Neural progenitor cell (in vitro differentiated cells): ENCODE measurements around the gene DNMT1.

Source experiments
- CTCF ChIP-seq: fragments of 200-600 bp; sonication (generic); IDR thresholded peaks from 2 replicates; pipeline ENCODE4 v1.5.1; 2017; ENCODE audit warnings: antibody characterized with exemption, mild to moderate bottlenecking
- EZH2phosphoT487 ChIP-seq: fragments of 200-600 bp; sonication (generic); IDR thresholded peaks from 2 replicates; pipeline ENCODE4 v1.6.1; 2017; ENCODE audit warnings: antibody characterized with exemption

DNA sequence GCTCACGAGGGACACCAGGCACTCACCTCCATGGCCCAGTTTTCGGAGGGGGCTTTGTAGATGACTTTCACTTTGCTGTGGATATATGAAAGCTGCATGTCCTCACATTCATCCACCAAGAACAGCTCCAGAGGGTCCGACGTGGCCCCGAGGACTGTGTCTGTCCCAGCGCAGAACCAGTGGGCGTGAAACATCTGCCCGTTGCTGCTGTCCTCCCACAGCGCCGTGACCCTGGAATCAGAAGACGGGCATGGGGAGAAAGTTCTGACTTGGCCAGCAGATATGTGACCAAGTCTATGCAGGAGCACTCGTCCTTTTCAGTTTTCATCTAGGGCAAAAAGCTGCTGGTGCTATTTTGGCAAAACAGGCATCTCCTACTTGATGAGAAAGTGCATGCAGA is 45.3 kb downstream of the DNMT1 start:
- no peak for TF ChIP-seq CTCF
- no peak for TF ChIP-seq EZH2phosphoT487
